WTC11 (cell line): ENCODE results near the gene UGT2B15.

Experiments
- ATF3 ChIP-seq: sonication (generic); formaldehyde crosslinking; conservative IDR thresholded peaks from 2 replicates; pipeline ENCODE4 v1.8.1; 2022; ENCODE audit warnings: mild to moderate bottlenecking, missing genetic modification reagents
- CTCF ChIP-seq: fragments of 200-600 bp; IDR thresholded peaks from 2 replicates; pipeline ENCODE4 v1.8.0; 2022; ENCODE audit warnings: antibody characterized with exemption
- GRHL2 ChIP-seq: fragments of 250-450 bp; sonication (Bioruptor Pico); IDR thresholded peaks from 2 replicates; pipeline ENCODE4 v1.8.0; 2022; ENCODE audit warnings: mild to moderate bottlenecking, moderate library complexity; ENCODE audit not compliant: insufficient replicate concordance, severe bottlenecking
- MLX ChIP-seq: sonication (generic); formaldehyde crosslinking; IDR thresholded peaks from 2 replicates; pipeline ENCODE4 v1.8.1; 2023; ENCODE audit warnings: mild to moderate bottlenecking, missing genetic modification reagents, moderate library complexity
- PREB ChIP-seq: sonication (generic); formaldehyde crosslinking; IDR thresholded peaks from 2 replicates; pipeline ENCODE4 v1.8.1; 2022; ENCODE audit warnings: mild to moderate bottlenecking, missing genetic modification reagents, moderate library complexity, borderline replicate concordance
- PRRX2 ChIP-seq: fragments of 250-450 bp; sonication (Bioruptor Pico); IDR thresholded peaks from 2 replicates; pipeline ENCODE4 v1.8.0; 2021; ENCODE audit warnings: mild to moderate bottlenecking
- ZBTB43 ChIP-seq: sonication (generic); formaldehyde crosslinking; IDR thresholded peaks from 2 replicates; pipeline ENCODE4 v1.8.1; 2023; ENCODE audit warnings: mild to moderate bottlenecking, missing genetic modification reagents
- TF ChIP-seq, protein P1 (sequence below): sonication (generic); formaldehyde crosslinking; IDR thresholded peaks from 2 replicates; pipeline ENCODE4 v1.8.1; 2023; ENCODE audit warnings: mild to moderate bottlenecking, missing genetic modification reagents, moderate library complexity
- TF ChIP-seq, protein P2 (sequence below): fragments of 250-450 bp; sonication (Bioruptor Pico); conservative IDR thresholded peaks from 2 replicates; pipeline ENCODE4 v1.9.0; 2021; ENCODE audit warnings: mild to moderate bottlenecking

DNA sequence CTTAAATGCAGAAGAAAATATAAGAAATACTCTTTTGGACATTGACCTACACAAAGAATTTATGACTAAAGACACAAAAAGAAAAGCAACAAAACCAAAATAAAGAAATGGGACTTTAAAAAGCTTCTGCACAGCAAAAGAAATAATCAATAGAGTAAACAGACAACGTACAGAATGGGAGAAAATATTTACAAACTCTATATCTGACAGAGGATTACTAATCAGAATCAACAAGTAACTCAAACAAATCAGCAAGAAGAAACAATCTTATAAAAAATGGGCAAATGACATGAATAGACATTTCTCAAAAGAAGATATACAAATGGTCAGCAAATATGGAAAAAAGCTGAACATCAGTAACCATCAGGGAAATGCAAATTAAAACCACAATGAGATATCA, 56.7 kb downstream of the UGT2B15 start:
- TF ChIP-seq ZBTB43 (CRISPR knock-in tag): no peak
- no peak for TF ChIP-seq MLX (CRISPR knock-in tag)
- no peak for TF ChIP-seq PRRX2 (CRISPR knock-in tag)
- TF ChIP-seq CTCF: no peak
- TF ChIP-seq ATF3 (CRISPR knock-in tag): no peak
- TF ChIP-seq, protein P1, sequence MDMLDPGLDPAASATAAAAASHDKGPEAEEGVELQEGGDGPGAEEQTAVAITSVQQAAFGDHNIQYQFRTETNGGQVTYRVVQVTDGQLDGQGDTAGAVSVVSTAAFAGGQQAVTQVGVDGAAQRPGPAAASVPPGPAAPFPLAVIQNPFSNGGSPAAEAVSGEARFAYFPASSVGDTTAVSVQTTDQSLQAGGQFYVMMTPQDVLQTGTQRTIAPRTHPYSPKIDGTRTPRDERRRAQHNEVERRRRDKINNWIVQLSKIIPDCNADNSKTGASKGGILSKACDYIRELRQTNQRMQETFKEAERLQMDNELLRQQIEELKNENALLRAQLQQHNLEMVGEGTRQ (CRISPR knock-in tag): no peak
- no peak for TF ChIP-seq GRHL2 (CRISPR knock-in tag)
- no peak for TF ChIP-seq PREB (CRISPR knock-in tag)
- TF ChIP-seq, protein P2, sequence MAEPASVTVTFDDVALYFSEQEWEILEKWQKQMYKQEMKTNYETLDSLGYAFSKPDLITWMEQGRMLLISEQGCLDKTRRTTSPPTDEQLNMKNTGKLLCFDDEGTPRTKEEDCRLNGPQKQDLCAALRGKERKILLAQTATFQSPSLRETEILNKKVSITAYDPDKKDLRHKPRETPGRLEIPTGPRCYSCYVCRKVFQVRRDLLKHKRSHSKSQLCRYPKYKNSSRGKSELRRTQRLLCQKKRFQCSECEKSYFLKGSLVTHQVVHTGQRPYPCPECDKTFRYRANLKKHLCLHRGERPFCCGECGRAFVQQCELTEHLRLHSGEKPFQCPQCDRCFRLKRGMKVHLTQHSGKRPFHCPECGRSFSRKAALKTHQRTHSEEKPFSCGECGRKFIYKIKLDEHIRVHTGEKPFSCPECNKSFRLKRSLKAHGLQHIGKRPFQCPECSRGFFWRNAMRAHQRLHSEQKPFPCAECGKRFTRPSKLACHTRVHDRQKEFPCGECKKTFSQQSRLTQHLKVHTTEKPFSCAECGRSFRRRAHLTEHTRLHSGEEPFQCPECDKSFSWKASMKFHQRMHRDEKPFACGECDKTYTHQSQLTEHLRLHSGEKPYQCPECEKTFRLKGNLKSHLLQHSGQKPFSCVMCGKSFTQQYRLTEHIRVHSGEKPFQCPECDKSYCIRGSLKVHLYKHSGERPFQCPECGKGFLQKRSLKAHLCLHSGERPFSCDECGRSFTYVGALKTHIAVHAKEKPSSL (CRISPR knock-in tag): no peak
